ENCODE measurements around the gene PLOD2.
"Not testable (repeated sequence)": the region's sequence is repeated elsewhere in the genome, so short reads cannot be mapped to it uniquely, and the experiment has no call there.

The PLOD2 gene

GRCh38 chr3:146139586-146140110 lies 21.3 kb downstream of the PLOD2 start:
- no peak for DNase-seq (ENCODE audit: low read depth in 2 of 2)

- no peak for DNase-seq (ENCODE audit: low read depth in 2 of 2)
These were observed 22.1 kb downstream of the PLOD2 start for GRCh38 chr3:146138902-146139301.

- no peak for DNase-seq (ENCODE audit: low read depth in 2 of 2)
These were observed 24.3 kb downstream of the PLOD2 start for GRCh38 chr3:146136647-146137046.

- no peak for DNase-seq (ENCODE audit: low read depth in 2 of 2)
These were observed 26.5 kb downstream of the PLOD2 start for GRCh38 chr3:146134348-146135117.

GRCh38 chr3:146133441-146133840 lies 27.5 kb downstream of the PLOD2 start:
- DNase-seq (ENCODE audit: low read depth in 2 of 2), result no peak

- DNase-seq (ENCODE audit: low read depth in 2 of 2), result no peak
These were observed 29.2 kb downstream of the PLOD2 start for GRCh38 chr3:146131616-146132410.

GRCh38 chr3:146130881-146131371 lies 30.1 kb downstream of the PLOD2 start:
- no peak for DNase-seq (ENCODE audit: low read depth in 2 of 2)

- no peak for DNase-seq (ENCODE audit: low read depth in 2 of 2)
These were observed 31.2 kb downstream of the PLOD2 start for GRCh38 chr3:146129750-146130149.

- no peak for DNase-seq (ENCODE audit: low read depth in 2 of 2)
These were observed 32.0 kb downstream of the PLOD2 start for GRCh38 chr3:146128939-146129338.

GRCh38 chr3:146128179-146128578 lies 32.8 kb downstream of the PLOD2 start:
- DNase-seq (ENCODE audit: low read depth in 2 of 2), result no peak

- no peak for DNase-seq (ENCODE audit: low read depth in 2 of 2)
These were observed 35.0 kb downstream of the PLOD2 start for GRCh38 chr3:146125951-146126350.

GRCh38 chr3:146124126-146124801 lies 36.7 kb downstream of the PLOD2 start:
- DNase-seq (ENCODE audit: low read depth in 2 of 2), result no peak

GRCh38 chr3:146117406-146118285 lies 43.3 kb downstream of the PLOD2 start:
- DNase-seq (ENCODE audit: low read depth in 2 of 2), result no peak

GRCh38 chr3:146115619-146116018 lies 45.4 kb downstream of the PLOD2 start:
- no peak for DNase-seq (ENCODE audit: low read depth in 2 of 2)

GRCh38 chr3:146113804-146114203 lies 47.2 kb downstream of the PLOD2 start:
- not testable (repeated sequence) for DNase-seq (ENCODE audit: low read depth in 2 of 2)

GRCh38 chr3:146111337-146111736 lies 49.6 kb downstream of the PLOD2 start:
- DNase-seq (ENCODE audit: low read depth in 2 of 2), result no peak

- DNase-seq (ENCODE audit: low read depth in 2 of 2), result no peak
These were observed 50.8 kb downstream of the PLOD2 start for GRCh38 chr3:146110161-146110560.

GRCh38 chr3:146106986-146107385 lies 54.0 kb downstream of the PLOD2 start:
- no peak for DNase-seq (ENCODE audit: low read depth in 2 of 2)

- no peak for DNase-seq (ENCODE audit: low read depth in 2 of 2)
These were observed 56.9 kb downstream of the PLOD2 start for GRCh38 chr3:146104068-146104467.

GRCh38 chr3:146102885-146103284 lies 58.1 kb downstream of the PLOD2 start:
- no peak for DNase-seq (ENCODE audit: low read depth in 2 of 2)

- DNase-seq (ENCODE audit: low read depth in 2 of 2), result no peak
These were observed 59.4 kb downstream of the PLOD2 start for GRCh38 chr3:146101538-146101937.
